H1 (cell line): ENCODE results near the gene FBXO21. TPM values are rescaled to one million over a fixed set of nuclear protein-coding genes. Genes with fewer than 3 reads are reported as not detected.

Experiments used
- CTBP2 ChIP-seq: IDR thresholded peaks from 2 replicates; pipeline ENCODE4 v1.7.0; 2011; ENCODE audit warnings: borderline replicate concordance, mild to moderate bottlenecking, moderate library complexity, mixed read lengths, low read length; ENCODE audit not compliant: insufficient read depth, insufficient read length
- KDM4A ChIP-seq: IDR thresholded peaks from one replicate; pipeline ENCODE4 v1.7.1; 2012; ENCODE audit warnings: low read depth, mild to moderate bottlenecking, moderate library complexity, low read length, inconsistent platforms; ENCODE audit not compliant: severe bottlenecking
- SP4 ChIP-seq: IDR thresholded peaks from 2 replicates; pipeline ENCODE4 v1.6.1; 2012; ENCODE audit warnings: low read length, inconsistent platforms
- TAF7 ChIP-seq: optimal IDR thresholded peaks from 2 replicates; pipeline ENCODE3; 2011; ENCODE audit warnings: low read depth, mild to moderate bottlenecking, inconsistent platforms, low read length, moderate library complexity, borderline replicate concordance
- YY1 ChIP-seq: IDR thresholded peaks from 2 replicates; pipeline ENCODE4 v1.6.1; 2011; ENCODE audit warnings: low read depth, mild to moderate bottlenecking, low read length
- polyA plus RNA-seq, 7 experiments: library from polyadenylated mRNA; depleted of rRNA in 3 of 7; stranded (reverse) in 5 of 7; unstranded in 2 of 7; fragments of >200 nt in 5 of 7; fragments of 200-250 nt in 2 of 7; gene quantifications; 1 replicate in 5 of 7; 2 replicates in 1 of 7; 4 replicates in 1 of 7; pipeline versions ENCODE4 v1.2.1 to v1.2.3, GENCODE V29; 2011 to 2013; ENCODE audit warnings: missing spikeins in 2 of 7, mixed read lengths in 2 of 7
- total RNA-seq: library from RNA; stranded (reverse); fragmentation: NEBNext Ultra II Directional; extraction: Animal tissue kit (Norgen Biotek cat#: 25700); gene quantifications from 2 replicates; pipeline ENCODE4 v1.2.1, GENCODE V29; 2021

Gene FBXO21
- total and polyA plus RNA-seq, 2 of the 8 experiments (the other 6 are each of a cell fraction or from before 2014, with no cell fraction given): 57.0 to 80.6 TPM

DNA sequence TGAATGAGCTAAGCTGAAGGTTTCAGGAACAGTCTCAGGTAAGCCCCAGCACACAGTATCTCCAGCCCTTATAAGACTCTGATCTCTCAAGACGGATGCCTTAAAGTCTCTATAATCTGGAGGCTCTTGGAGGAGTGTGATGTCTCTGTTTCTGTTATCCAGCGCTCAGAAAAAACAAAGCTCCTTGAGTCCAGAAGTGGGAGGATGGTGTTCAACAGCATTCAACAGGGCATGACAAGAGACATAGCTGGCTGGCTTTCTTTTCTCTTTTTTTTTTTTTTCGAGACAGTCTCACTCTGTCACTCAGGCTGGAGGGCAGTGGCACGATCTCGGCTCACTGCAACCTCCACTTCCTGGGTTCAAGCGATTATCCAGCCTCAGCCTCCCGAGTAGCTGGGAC, 59.5 kb downstream of the FBXO21 start (continued):
- TF ChIP-seq CTBP2 (no peak), TAF7 (no peak), SP4 (no peak), KDM4A (no peak), YY1 (no peak)
